ENCODE measurements around the gene SAXO2.
"Not testable (repeated sequence)": the region's sequence is repeated elsewhere in the genome, so short reads cannot be mapped to it uniquely, and the experiment has no call there.

The SAXO2 gene

GRCh38 chr15:82313951-82314768, 51.5 kb downstream of the SAXO2 start:
- POLR2A ChIA-PET; H3K36me3 ChIP-seq (ENCODE audit: control insufficient read depth in 4 of 4, insufficient read depth in 4 of 4, low read length in 3 of 4); H3K9me3 ChIP-seq (ENCODE audit: control extremely low read depth in 1 of 5, control insufficient read depth in 4 of 5, insufficient read depth in 2 of 5, low read depth in 1 of 5, low read length in 4 of 5); H3K4me1 ChIP-seq (ENCODE audit: control extremely low read depth in 1 of 4, control insufficient read depth in 4 of 4, insufficient read depth in 4 of 4, low read length in 3 of 4); H3K4me3 ChIP-seq (ENCODE audit: control insufficient read depth in 1 of 7, extremely low read depth in 1 of 7, insufficient read depth in 4 of 7, low read depth in 2 of 7, low read length in 6 of 7); DNase-seq; CTCF ChIA-PET; H3K27ac ChIP-seq (ENCODE audit: insufficient read depth in 1 of 2, low read depth in 1 of 2, low read length in 2 of 2, poor library complexity in 1 of 2, severe bottlenecking in 2 of 2); H3K27me3 ChIP-seq (replicated peaks in 2 of 5; ENCODE audit: control insufficient read depth in 4 of 5, insufficient read depth in 5 of 5, low read length in 4 of 5): not testable (repeated sequence)
- 88% methylated on average over 10 of the region's 21 CpGs for WGBS (ENCODE audit: insufficient coverage)

- no peak for DNase-seq
- ChIA-PET POLR2A (no interaction called here), CTCF (no interaction called here)
- no peaks in the 10 kb centered on the region for H3K27me3 ChIP-seq (replicated peaks in 2 of 5; ENCODE audit: control insufficient read depth in 4 of 5, insufficient read depth in 5 of 5, low read length in 4 of 5)
- peaks cover 0 to 4% (median 3%) of the 10 kb centered on the region in 5 experiments for H3K9me3 ChIP-seq (ENCODE audit: control extremely low read depth in 1 of 5, control insufficient read depth in 4 of 5, insufficient read depth in 2 of 5, low read depth in 1 of 5, low read length in 4 of 5)
- H3K36me3 ChIP-seq (ENCODE audit: control insufficient read depth in 4 of 4, insufficient read depth in 4 of 4, low read length in 3 of 4) = no peaks in the 10 kb centered on the region
- WGBS (ENCODE audit: insufficient coverage) = 92% methylated on average over 9 of the region's 9 CpGs
- H3K4me1 ChIP-seq (ENCODE audit: control extremely low read depth in 1 of 4, control insufficient read depth in 4 of 4, insufficient read depth in 4 of 4, low read length in 3 of 4) = peaks cover 0 to 6% (median 0%) of the 10 kb centered on the region in 4 experiments
- no peak overlapping the region for H3K4me3 ChIP-seq (ENCODE audit: control insufficient read depth in 1 of 7, extremely low read depth in 1 of 7, insufficient read depth in 4 of 7, low read depth in 2 of 7, low read length in 6 of 7)
- H3K27ac ChIP-seq (ENCODE audit: insufficient read depth in 1 of 2, low read depth in 1 of 2, low read length in 2 of 2, poor library complexity in 1 of 2, severe bottlenecking in 2 of 2) = no peak overlapping the region
Measured at GRCh38 chr15:82314769-82315518, 52.3 kb downstream of the SAXO2 start.

- H3K27me3 ChIP-seq (replicated peaks in 2 of 5; ENCODE audit: control insufficient read depth in 4 of 5, insufficient read depth in 5 of 5, low read length in 4 of 5) = no peaks in the 10 kb centered on the region
- 95% methylated on average over 17 of the region's 24 CpGs for WGBS (ENCODE audit: insufficient coverage)
- H3K27ac ChIP-seq (ENCODE audit: insufficient read depth in 1 of 2, low read depth in 1 of 2, low read length in 2 of 2, poor library complexity in 1 of 2, severe bottlenecking in 2 of 2) = no peak overlapping the region
- no peaks in the 10 kb centered on the region for H3K9me3 ChIP-seq (ENCODE audit: control extremely low read depth in 1 of 5, control insufficient read depth in 4 of 5, insufficient read depth in 2 of 5, low read depth in 1 of 5, low read length in 4 of 5)
- CTCF ChIA-PET = no interaction called here
- no peak overlapping the region for H3K4me3 ChIP-seq (ENCODE audit: control insufficient read depth in 1 of 7, extremely low read depth in 1 of 7, insufficient read depth in 4 of 7, low read depth in 2 of 7, low read length in 6 of 7)
- no peaks in the 10 kb centered on the region for H3K36me3 ChIP-seq (ENCODE audit: control insufficient read depth in 4 of 4, insufficient read depth in 4 of 4, low read length in 3 of 4)
- DNase-seq = no peak
- POLR2A ChIA-PET = no interaction called here
- peaks cover 0 to 6% (median 0%) of the 10 kb centered on the region in 4 experiments for H3K4me1 ChIP-seq (ENCODE audit: control extremely low read depth in 1 of 4, control insufficient read depth in 4 of 4, insufficient read depth in 4 of 4, low read length in 3 of 4)
Measured at GRCh38 chr15:82315519-82316246, 53.1 kb downstream of the SAXO2 start.

GRCh38 chr15:82316247-82317090, 53.9 kb downstream of the SAXO2 start:
- POLR2A ChIA-PET; H3K4me1 ChIP-seq (ENCODE audit: control extremely low read depth in 1 of 4, control insufficient read depth in 4 of 4, insufficient read depth in 4 of 4, low read length in 3 of 4); CTCF ChIA-PET; H3K27me3 ChIP-seq (replicated peaks in 2 of 5; ENCODE audit: control insufficient read depth in 4 of 5, insufficient read depth in 5 of 5, low read length in 4 of 5); H3K27ac ChIP-seq (ENCODE audit: insufficient read depth in 1 of 2, low read depth in 1 of 2, low read length in 2 of 2, poor library complexity in 1 of 2, severe bottlenecking in 2 of 2); DNase-seq; H3K36me3 ChIP-seq (ENCODE audit: control insufficient read depth in 4 of 4, insufficient read depth in 4 of 4, low read length in 3 of 4); H3K9me3 ChIP-seq (ENCODE audit: control extremely low read depth in 1 of 5, control insufficient read depth in 4 of 5, insufficient read depth in 2 of 5, low read depth in 1 of 5, low read length in 4 of 5); H3K4me3 ChIP-seq (ENCODE audit: control insufficient read depth in 1 of 7, extremely low read depth in 1 of 7, insufficient read depth in 4 of 7, low read depth in 2 of 7, low read length in 6 of 7): not testable (repeated sequence)
- WGBS (ENCODE audit: insufficient coverage) = 94% methylated on average over 16 of the region's 23 CpGs

GRCh38 chr15:82317091-82317489, 54.5 kb downstream of the SAXO2 start:
- Histone ChIP-seq H3K4me1 (ENCODE audit: control extremely low read depth in 1 of 4, control insufficient read depth in 4 of 4, insufficient read depth in 4 of 4, low read length in 3 of 4) (peaks cover 0 to 6% (median 0%) of the 10 kb centered on the region in 4 experiments), H3K36me3 (ENCODE audit: control insufficient read depth in 4 of 4, insufficient read depth in 4 of 4, low read length in 3 of 4) (no peaks in the 10 kb centered on the region), H3K4me3 (ENCODE audit: control insufficient read depth in 1 of 7, extremely low read depth in 1 of 7, insufficient read depth in 4 of 7, low read depth in 2 of 7, low read length in 6 of 7) (no peak overlapping the region), H3K9me3 (ENCODE audit: control extremely low read depth in 1 of 5, control insufficient read depth in 4 of 5, insufficient read depth in 2 of 5, low read depth in 1 of 5, low read length in 4 of 5) (no peaks in the 10 kb centered on the region), H3K27ac (ENCODE audit: insufficient read depth in 1 of 2, low read depth in 1 of 2, low read length in 2 of 2, poor library complexity in 1 of 2, severe bottlenecking in 2 of 2) (no peak overlapping the region), H3K27me3 (replicated peaks in 2 of 5; ENCODE audit: control insufficient read depth in 4 of 5, insufficient read depth in 5 of 5, low read length in 4 of 5) (no peaks in the 10 kb centered on the region)
- 100% methylated on average over 5 of the region's 12 CpGs for WGBS (ENCODE audit: insufficient coverage)
- ChIA-PET CTCF (no interaction called here), POLR2A (no interaction called here)
- DNase-seq = no peak

- 97% methylated on average over 5 of the region's 7 CpGs for WGBS (ENCODE audit: insufficient coverage)
- DNase-seq; H3K4me1 ChIP-seq (ENCODE audit: control extremely low read depth in 1 of 4, control insufficient read depth in 4 of 4, insufficient read depth in 4 of 4, low read length in 3 of 4); H3K27ac ChIP-seq (ENCODE audit: insufficient read depth in 1 of 2, low read depth in 1 of 2, low read length in 2 of 2, poor library complexity in 1 of 2, severe bottlenecking in 2 of 2); H3K36me3 ChIP-seq (ENCODE audit: control insufficient read depth in 4 of 4, insufficient read depth in 4 of 4, low read length in 3 of 4); H3K27me3 ChIP-seq (replicated peaks in 2 of 5; ENCODE audit: control insufficient read depth in 4 of 5, insufficient read depth in 5 of 5, low read length in 4 of 5); POLR2A ChIA-PET; H3K4me3 ChIP-seq (ENCODE audit: control insufficient read depth in 1 of 7, extremely low read depth in 1 of 7, insufficient read depth in 4 of 7, low read depth in 2 of 7, low read length in 6 of 7); H3K9me3 ChIP-seq (ENCODE audit: control extremely low read depth in 1 of 5, control insufficient read depth in 4 of 5, insufficient read depth in 2 of 5, low read depth in 1 of 5, low read length in 4 of 5); CTCF ChIA-PET: not testable (repeated sequence)
Measured at GRCh38 chr15:82317516-82317915, 54.9 kb downstream of the SAXO2 start.

All from common myeloid progenitor, CD34-positive (primary cell).